HG03060 (cell line): ENCODE measurements around the gene ACTN3.
"Not testable (repeated sequence)": the region's sequence is repeated elsewhere in the genome, so short reads cannot be mapped to it uniquely, and the experiment has no call there.

Experiments
- ATAC-seq: cut with Tn5 transposase; IDR thresholded peaks from one replicate; pipeline ENCODE4 v1.9.1; 2021; ENCODE audit warnings: low read depth, moderate number of reproducible peaks; ENCODE audit not compliant: unreplicated experiment

The ACTN3 gene

DNA sequence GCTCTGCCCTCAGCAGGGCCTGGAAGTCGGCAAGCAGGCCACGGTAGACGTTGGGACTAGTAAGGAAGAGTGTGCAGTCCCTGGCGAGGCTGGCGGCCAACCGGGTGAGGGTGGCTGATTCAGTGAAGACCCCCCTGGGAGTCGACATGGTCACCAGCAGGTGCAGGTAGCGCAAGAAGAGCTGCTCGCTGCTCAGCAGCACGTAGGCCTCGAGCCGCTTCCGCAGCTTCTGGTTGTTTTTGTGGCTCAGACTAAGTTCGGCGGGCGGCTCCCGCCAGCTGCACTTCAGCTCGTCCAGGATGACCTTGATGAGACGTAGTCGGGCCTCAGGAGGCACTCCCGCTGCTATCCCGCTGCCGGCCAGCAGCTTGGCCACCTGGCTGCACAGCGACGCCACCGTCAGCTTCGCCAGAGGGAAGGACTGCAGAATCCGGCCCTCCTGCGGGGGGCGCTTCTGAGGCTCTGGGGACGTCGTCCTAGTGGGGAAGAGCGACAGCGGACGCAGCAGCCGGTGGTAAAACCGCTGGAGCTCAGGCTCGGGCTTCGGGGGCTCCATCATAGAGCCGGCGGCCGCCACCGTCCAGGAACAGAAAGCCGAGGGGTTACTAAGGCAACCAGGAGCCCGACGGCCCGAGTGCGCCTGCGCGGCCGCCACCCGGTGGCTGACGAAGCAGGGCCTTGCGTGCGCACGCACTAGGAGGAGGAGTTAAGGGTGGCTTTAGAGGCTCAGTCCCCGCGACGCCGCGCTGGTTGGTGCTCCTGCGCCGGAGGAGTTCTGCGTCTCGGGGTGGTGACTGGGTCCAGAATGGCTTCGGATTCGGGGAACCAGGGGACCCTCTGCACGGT, 46.0 kb downstream of the ACTN3 start, which contains the start of the genes CCDC87 and CCS:
Gene CCDC87, minus strand, starts transcription at position 607 of the 846 bp plus-strand sequence. Its CDS starts 48 bp downstream, at position 559.
Gene CCS, plus strand, starts transcription at position 729 of the 846 bp plus-strand sequence. Its CDS starts 77 bp downstream, at position 806.
- peak; percentile 71 for ATAC-seq

DNA sequence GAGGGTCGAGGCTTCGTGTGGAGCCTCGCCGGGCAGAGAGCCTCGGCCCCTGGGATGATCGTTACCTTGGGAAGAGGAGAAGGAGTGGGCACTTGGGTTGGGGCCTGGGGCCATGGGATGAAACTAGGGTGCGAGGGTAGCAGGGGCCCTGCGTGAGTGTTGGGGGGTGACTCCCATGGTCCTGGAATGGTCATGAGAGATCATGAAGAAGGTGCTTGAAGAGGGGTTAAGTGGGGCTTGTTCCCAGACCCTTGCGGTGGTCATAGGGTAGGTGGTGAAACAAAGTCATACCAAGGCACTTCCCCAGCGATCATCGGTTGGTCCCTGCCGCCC, 46.6 kb downstream of the ACTN3 start:
- no peak for ATAC-seq

DNA sequence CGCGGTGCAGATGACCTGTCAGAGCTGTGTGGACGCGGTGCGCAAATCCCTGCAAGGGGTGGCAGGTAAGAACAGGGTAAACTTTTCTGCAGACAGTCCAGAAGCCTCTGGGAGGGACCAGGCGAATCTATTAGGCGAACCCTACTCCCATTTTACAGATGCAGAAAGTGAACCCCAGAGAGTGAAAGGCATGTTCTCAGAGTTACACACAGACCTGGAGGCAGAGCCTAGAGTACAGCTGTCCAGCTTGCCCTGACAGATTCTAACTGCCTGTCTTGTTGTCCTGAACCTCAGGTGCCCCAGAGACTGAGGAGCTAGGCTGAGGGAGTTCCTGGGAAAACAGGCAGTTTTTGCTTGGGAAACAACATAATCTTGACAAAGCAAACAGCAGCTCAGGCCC, 46.9 kb downstream of the ACTN3 start:
- no peak for ATAC-seq

DNA sequence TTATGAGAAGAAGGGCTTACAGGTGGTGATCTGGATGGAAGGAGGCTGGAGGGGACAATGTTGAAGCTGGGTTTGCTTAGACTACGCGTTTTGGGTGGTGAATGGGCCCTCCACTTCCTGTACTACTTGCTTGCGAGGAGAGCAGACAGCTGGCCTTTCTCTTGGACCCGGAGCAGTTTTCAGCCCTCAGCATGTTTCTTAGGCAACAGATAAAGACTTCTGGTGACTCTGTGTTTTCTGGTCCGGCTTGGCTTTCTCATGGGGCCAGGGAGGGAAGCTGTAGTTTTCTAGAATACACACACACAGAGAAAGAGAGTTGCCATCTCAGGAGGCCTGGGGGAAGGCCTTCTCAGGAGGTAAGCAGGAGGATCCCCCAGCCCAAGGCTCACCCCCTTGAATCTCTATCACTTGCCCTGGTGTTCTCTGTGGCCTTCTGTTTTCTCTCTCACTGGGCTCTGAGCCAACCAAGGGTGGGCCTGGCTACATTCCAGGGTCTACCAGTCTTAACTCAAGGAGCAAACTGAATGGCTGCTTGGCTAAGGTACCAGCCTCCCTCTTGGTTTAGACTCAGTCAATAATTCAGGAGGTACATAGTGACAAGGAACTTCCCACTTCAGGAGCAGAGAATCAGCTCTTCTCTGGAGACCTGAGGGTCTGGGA, 48.7 kb downstream of the ACTN3 start:
- ATAC-seq, result no peak

GRCh38 chr11:66598993-66599392, 52.3 kb downstream of the ACTN3 start:
- ATAC-seq, result no peak

DNA sequence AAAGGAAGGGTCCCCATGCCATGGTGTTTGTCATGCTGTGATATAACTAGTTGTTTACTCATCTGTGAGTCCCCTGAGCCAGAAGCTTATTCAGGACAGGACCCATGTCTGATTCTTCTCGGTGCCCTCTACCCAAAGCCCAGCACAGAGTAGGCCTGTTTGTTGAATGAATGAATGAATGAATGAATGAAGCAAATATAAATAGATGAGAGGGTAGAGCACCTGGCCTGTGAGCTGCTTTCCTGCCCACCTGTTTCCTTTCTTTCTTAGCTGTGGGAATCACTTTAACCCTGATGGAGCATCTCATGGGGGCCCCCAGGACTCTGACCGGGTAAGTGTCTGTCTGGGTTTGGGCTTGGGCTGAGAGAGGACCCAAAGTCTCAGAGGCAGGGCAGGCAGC, 53.5 kb downstream of the ACTN3 start:
- no peak for ATAC-seq

GRCh38 chr11:66600631-66601233, 54.0 kb downstream of the ACTN3 start:
- no peak for ATAC-seq

DNA sequence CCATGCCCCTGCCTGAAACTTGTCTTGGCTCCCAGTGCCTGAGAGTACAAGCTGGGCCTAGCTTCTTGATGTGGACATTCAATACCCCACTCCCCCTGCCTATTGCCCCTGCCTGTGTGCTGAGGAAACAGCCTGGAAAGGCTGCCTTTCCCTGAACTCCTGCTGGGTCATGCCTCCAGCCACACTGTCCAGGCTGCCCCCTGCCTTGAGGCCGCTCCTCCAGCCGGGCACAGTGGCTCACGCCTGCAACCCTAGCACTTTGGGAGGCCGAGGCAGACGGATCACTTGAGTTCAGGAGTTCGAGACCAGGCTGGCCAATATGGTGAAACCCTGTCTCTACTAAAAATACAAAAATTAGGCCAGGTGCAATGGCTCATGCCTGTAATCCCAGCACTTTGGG, 56.4 kb downstream of the ACTN3 start:
- ATAC-seq, result no peak

- no peak for ATAC-seq
These were observed 57.5 kb downstream of the ACTN3 start for GRCh38 chr11:66604155-66604554.

DNA sequence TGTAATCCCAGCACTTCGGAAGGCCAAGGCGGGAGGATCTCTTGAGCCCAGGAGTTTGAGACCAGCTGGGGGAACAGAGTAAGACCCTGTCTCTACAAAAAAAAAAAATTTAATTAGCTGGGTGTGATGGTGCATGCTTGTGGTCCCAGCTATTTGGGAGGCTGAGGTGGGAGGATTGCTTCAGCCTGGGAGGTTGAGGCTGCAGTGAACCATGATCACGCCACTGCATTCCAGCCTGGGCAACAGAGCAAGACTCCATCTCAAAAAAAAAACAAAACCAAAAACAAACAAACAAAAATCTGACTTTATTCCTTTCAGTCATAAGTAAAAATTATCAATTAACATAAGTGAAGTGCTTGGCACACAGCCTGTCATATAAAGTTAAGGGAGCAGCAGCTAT, 59.9 kb downstream of the ACTN3 start:
- not testable (repeated sequence) for ATAC-seq

GRCh38 chr11:66607126-66607834, 60.6 kb downstream of the ACTN3 start:
- no peak for ATAC-seq

GRCh38 chr11:66609721-66610617, 63.3 kb downstream of the ACTN3 start:
- ATAC-seq, result no peak

DNA sequence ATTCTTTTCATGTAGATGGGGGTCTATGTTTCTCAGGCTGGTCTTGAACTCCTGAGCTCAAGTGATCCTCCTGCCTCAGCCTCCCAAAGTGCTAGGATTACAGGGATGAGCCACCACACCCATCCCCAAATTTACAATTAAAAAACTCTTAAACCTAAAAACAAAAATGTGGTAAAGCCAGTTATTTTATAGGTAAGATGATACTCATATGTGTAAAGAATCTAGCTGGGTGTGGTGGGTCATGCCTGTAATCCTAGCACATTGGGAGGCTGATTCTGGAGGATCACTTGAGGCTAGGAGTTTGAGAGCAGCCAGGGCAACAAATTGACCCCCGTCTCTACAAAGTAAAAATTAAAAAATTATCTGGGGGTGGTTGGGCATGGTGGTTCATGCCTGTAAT, 65.8 kb downstream of the ACTN3 start:
- no peak for ATAC-seq
